K562 (cell line): Measurements from ENCODE around the gene LLCFC1. TPM values are rescaled to one million over a fixed set of nuclear protein-coding genes. Genes with fewer than 3 reads are reported as not detected.

Experiments
- ATAC-seq: fragments of 200-7000 bp; cut with Tn5 transposase; 3 replicates; pipeline ENCODE4 v1.9.1; 2020; ENCODE audit warnings: moderate library complexity
- BruUV-seq: library from RNA; stranded (reverse); fragments of 400-500 nt; replicated peaks from 2 replicates; lab custom pipeline; 2021; lab: Mats Ljungman, UMichigan
- CTCF ChIA-PET: fragments of 300-600 bp; formaldehyde crosslinking; extraction: SDS; loops from one replicate; lab custom pipeline; 2021; ENCODE audit warnings: low intra/inter-chr PET ratio; lab: Yijun Ruan, JAX
- POLR2A ChIA-PET: fragments of 300-600, 350-650 bp; sonication (Branson Sonifier 250); formaldehyde crosslinking; extraction: SDS; loops from one replicate; lab custom pipeline; 2021; ENCODE audit warnings: antibody characterized with exemption, inconsistent platforms; lab: Yijun Ruan, JAX
- DNase-seq, 4 experiments: peaks; one replicate each; pipeline versions ENCODE4 v3.0.0 to v3.0.0-alpha.2; 2011 to 2018; ENCODE audit warnings: low spot score in 3 of 4, mixed read lengths in 3 of 4; ENCODE audit errors: extremely low read depth in 1 of 4
- FAIRE-seq: peaks from 2 replicates; lab custom pipeline; 2011; peaks lifted over from hg19 to GRCh38; lab: Jason Lieb, UNC
- H2AFZ ChIP-seq: 2 replicates; pipeline ENCODE4 v1.6.0; 2011; ENCODE audit warnings: low read depth, low read length, control low read depth, inconsistent platforms
- H3K27ac ChIP-seq: fragments of 200-600 bp; 3 replicates; pipeline ENCODE4 v1.8.0; 2011; ENCODE audit warnings: low read depth, mild to moderate bottlenecking, control low read depth, inconsistent platforms, low read length, moderate library complexity, mixed read lengths; ENCODE audit errors: extremely low read depth
- H3K27me3 ChIP-seq, 2 experiments: fragments of 300-600 bp in 1 of 2; 2 replicates in 1 of 2; 3 replicates in 1 of 2; pipeline versions ENCODE4 v1.6.0 to v1.8.0; 2011; ENCODE audit warnings: inconsistent platforms in 2 of 2, low read length in 2 of 2, mild to moderate bottlenecking in 1 of 2, mixed read lengths in 1 of 2, moderate library complexity in 1 of 2; ENCODE audit not compliant: control insufficient read depth in 2 of 2, insufficient read depth in 2 of 2
- H3K36me3 ChIP-seq: fragments of 300-600 bp; 3 replicates; pipeline ENCODE4 v1.8.0; 2011; ENCODE audit warnings: mild to moderate bottlenecking, low read length, inconsistent platforms; ENCODE audit not compliant: control insufficient read depth, insufficient read depth
- H3K4me1 ChIP-seq, 2 experiments: fragments of 200-600 bp in 1 of 2; replicated peaks in 1 of 2; 2 replicates in 1 of 2; 3 replicates in 1 of 2; pipeline versions ENCODE4 v1.5.1 to v1.8.0; 2011; ENCODE audit warnings: inconsistent platforms in 2 of 2, low read length in 2 of 2, mild to moderate bottlenecking in 1 of 2, mixed read lengths in 1 of 2, moderate library complexity in 1 of 2; ENCODE audit not compliant: control insufficient read depth in 2 of 2, insufficient read depth in 2 of 2
- H3K4me2 ChIP-seq: 2 replicates; pipeline ENCODE4 v1.6.1; 2011; ENCODE audit warnings: low read length, control low read depth, inconsistent platforms, mixed read lengths; ENCODE audit not compliant: insufficient read depth
- H3K4me3 ChIP-seq: fragments of 200-600 bp; sonication (generic), shearing (Covaris generic); 2 replicates; pipeline ENCODE4 v1.5.1; 2016; ENCODE audit warnings: control low read depth, inconsistent platforms
- H3K79me2 ChIP-seq: fragments of 200-600 bp; 3 replicates; pipeline ENCODE4 v1.8.0; 2011; ENCODE audit warnings: low read length, inconsistent platforms; ENCODE audit not compliant: control insufficient read depth, insufficient read depth
- H3K9ac ChIP-seq, 2 experiments: 2 replicates each; pipeline versions ENCODE4 v1.6.0 to v1.6.1; 2011; ENCODE audit warnings: low read depth in 2 of 2, low read length in 2 of 2, control low read depth in 1 of 2, inconsistent platforms in 1 of 2, mild to moderate bottlenecking in 1 of 2, mixed read lengths in 1 of 2; ENCODE audit not compliant: insufficient read depth in 1 of 2
- H3K9me1 ChIP-seq: one replicate; pipeline ENCODE4 v1.6.0; 2011; ENCODE audit warnings: inconsistent platforms, mild to moderate bottlenecking, low read length, moderate library complexity; ENCODE audit not compliant: control insufficient read depth, insufficient read depth
- H3K9me3 ChIP-seq: replicated peaks from 2 replicates; pipeline ENCODE4 v1.5.1; 2011; ENCODE audit warnings: low read depth, low read length, inconsistent platforms; ENCODE audit not compliant: control insufficient read depth, insufficient read depth
- H4K20me1 ChIP-seq: replicated peaks from 2 replicates; pipeline ENCODE4 v1.6.1; 2011; ENCODE audit warnings: low read length, inconsistent platforms, mixed read lengths; ENCODE audit not compliant: control insufficient read depth, insufficient read depth
- CREBBP ChIP-seq: IDR thresholded peaks from one replicate; pipeline ENCODE4 v1.6.1; 2012; ENCODE audit warnings: low read depth, mild to moderate bottlenecking, control low read depth, inconsistent platforms, low read length
- DDX20 ChIP-seq: fragments of 450-650 bp; IDR thresholded peaks from 2 replicates; pipeline ENCODE4 v1.6.1; 2016; ENCODE audit warnings: missing genetic modification characterization, low read depth, mild to moderate bottlenecking, missing compliant biosample characterization, moderate library complexity
- ETV6 ChIP-seq, 3 experiments: fragments of 150-350 bp in 1 of 3; sonication (generic) in 1 of 3; formaldehyde crosslinking in 1 of 3; IDR thresholded peaks; 2 replicates each; pipeline versions ENCODE4 v1.6.1 to v1.8.0; 2014 to 2022; ENCODE audit warnings: borderline replicate concordance in 2 of 3, low read depth in 2 of 3, antibody characterized with exemption in 1 of 3, low read length in 1 of 3, mild to moderate bottlenecking in 1 of 3, missing genetic modification reagents in 1 of 3
- FOSL1 ChIP-seq: fragments of 200-800 bp; sonication (Bioruptor generic); conservative IDR thresholded peaks from 2 replicates; pipeline ENCODE4 v1.6.1; 2016; ENCODE audit warnings: missing genetic modification characterization, missing compliant biosample characterization
- GTF2E2 ChIP-seq: fragments of 200-800 bp; sonication (Bioruptor generic); IDR thresholded peaks from 2 replicates; pipeline ENCODE4 v1.6.1; 2016; ENCODE audit warnings: missing genetic modification characterization, missing compliant biosample characterization
- PRPF4 ChIP-seq: fragments of 200-400 bp; formaldehyde crosslinking; IDR thresholded peaks from one replicate; pipeline ENCODE4 v1.6.1; 2017; ENCODE audit warnings: low read length, low read depth, mild to moderate bottlenecking; ENCODE audit not compliant: insufficient read depth, poor library complexity, severe bottlenecking
- RB1 ChIP-seq: fragments of 450-650 bp; IDR thresholded peaks from 2 replicates; pipeline ENCODE4 v1.6.1; 2017; ENCODE audit warnings: low read depth, mild to moderate bottlenecking
- SMARCE1 ChIP-seq: fragments of 450-650 bp; IDR thresholded peaks from 2 replicates; pipeline ENCODE4 v1.7.1; 2016; ENCODE audit warnings: mild to moderate bottlenecking
- ZNF318 ChIP-seq, 2 experiments: fragments of 450-650 bp; IDR thresholded peaks; 2 replicates each; pipeline ENCODE4 v1.6.1; 2016; ENCODE audit warnings: mild to moderate bottlenecking in 2 of 2, borderline replicate concordance in 1 of 2, low read depth in 1 of 2, moderate library complexity in 1 of 2
- ZNF395 ChIP-seq: fragments of 200-800 bp; sonication (Bioruptor generic); IDR thresholded peaks from 2 replicates; pipeline ENCODE4 v1.6.1; 2017; ENCODE audit warnings: missing genetic modification characterization, missing compliant biosample characterization
- ZNF561 ChIP-seq: fragments of 450-650 bp; formaldehyde crosslinking; conservative IDR thresholded peaks from 2 replicates; pipeline ENCODE4 v1.4.0; 2020; ENCODE audit warnings: mild to moderate bottlenecking, moderate library complexity
- WGBS: fragments of 100-300 bp; shearing (Covaris generic); methylation state at CpG from one replicate; pipeline ENCODE4 v1.1.6; 2016; ENCODE audit warnings: low coverage, mixed read lengths; ENCODE audit not compliant: insufficient coverage; ENCODE audit errors: missing lambda C conversion rate; 5-methylcytosine and 5-hydroxymethylcytosine counted together
- in situ Hi-C: fragments of 300-500 bp; cut with MboI; formaldehyde crosslinking; loops from 4 replicates; pipeline ENCODE4 v1.15.0; 2018; ENCODE audit warnings: inconsistent platforms, mixed read lengths
- intact Hi-C: fragments of 100-400 bp; cut with micrococcal nuclease; formaldehyde crosslinking; loops from 2 replicates; pipeline ENCODE4 v1.14.2; 2022
- polyA plus RNA-seq, 8 experiments: library from polyadenylated mRNA; depleted of rRNA in 4 of 8; stranded (reverse) in 5 of 8; unstranded in 3 of 8; fragments of >200 nt; fragmentation: Nextera tagmentation in 2 of 8; fragmentation: Illumina TruSeq in 1 of 8; extraction: Ambion mirVana in 2 of 8; extraction: Trizol in 1 of 8; gene quantifications; 2 replicates each; pipeline versions ENCODE4 v1.2.1 to v1.2.3, GENCODE V29; 2011 to 2014; ENCODE audit warnings: inconsistent platforms in 1 of 8, missing spikeins in 1 of 8
- total RNA-seq, 7 experiments: library from RNA; depleted of rRNA in 6 of 7; stranded (reverse); fragments of >200 nt in 6 of 7; fragmentation: Illumina TruSeq in 2 of 7; extraction: Trizol in 2 of 7; gene quantifications; 2 replicates each; pipeline versions ENCODE4 v1.2.1 to v1.2.3, GENCODE V29; 2011 to 2021; ENCODE audit warnings: low replicate concordance in 1 of 7
- TF ChIP-seq, protein P1 (sequence below): fragments of 250-450 bp; sonication (Bioruptor Pico); IDR thresholded peaks from 2 replicates; pipeline ENCODE4 v1.6.1; 2021; ENCODE audit warnings: mild to moderate bottlenecking

Gene LLCFC1
- total and polyA plus RNA-seq, 9 of the 15 experiments (the other 6 are each of a cell fraction or from before 2014, with no cell fraction given): not detected

GRCh38 chr7:142941541-142941940 lies 2.3 kb downstream of the LLCFC1 start:
- in situ Hi-C loops: no loop called here
- intact Hi-C loops: no loop called here
- H3K4me3 ChIP-seq: no peak overlapping the region
- no peaks in the 10 kb centered on the region for H3K9me3 ChIP-seq
- H3K27ac ChIP-seq: no peak overlapping the region
- DNase-seq: no peak
- no peak overlapping the region for H2AFZ ChIP-seq
- no peaks in the 10 kb centered on the region; the same call in 1 of the 2 replicates for H4K20me1 ChIP-seq
- peaks cover 28% of the 10 kb centered on the region for H3K36me3 ChIP-seq
- ATAC-seq: no peak
- ChIA-PET POLR2A (interaction anchor here (1.6 to 2.1 kb wide), 2 partner anchors 8 to 19 kb away, joined by 4 to 8 read pairs; partner anchors contain the start of gene TRPV5), CTCF (no interaction called here)
- H3K4me2 ChIP-seq: no peak overlapping the region
- H3K4me1 ChIP-seq: peaks cover 0 to 3% of the 10 kb centered on the region in 2 experiments; a peak in 1 of 5 replicates
- H3K9ac ChIP-seq: no peak overlapping the region; a peak in 1 of 4 replicates
- H3K27me3 ChIP-seq: no peaks in the 10 kb centered on the region
- FAIRE-seq: no peak
- whole genome bisulfite sequencing: 86% methylated on average over 6 of the region's 7 CpGs
- peaks cover 4% of the 10 kb centered on the region for H3K9me1 ChIP-seq
- no peaks in the 10 kb centered on the region for H3K79me2 ChIP-seq
- no TSS peak for BruUV-seq
- TF ChIP-seq ZNF395 (CRISPR knock-in tag): no peak
- TF ChIP-seq ZNF318 (IDR thresholded peaks at IDR 0.05; ENCODE audit: borderline replicate concordance in 1 of 2, low read depth in 1 of 2): no peak
- TF ChIP-seq CREBBP: no peak
- TF ChIP-seq PRPF4: no peak
- no peak for TF ChIP-seq RB1
- TF ChIP-seq, protein P1, sequence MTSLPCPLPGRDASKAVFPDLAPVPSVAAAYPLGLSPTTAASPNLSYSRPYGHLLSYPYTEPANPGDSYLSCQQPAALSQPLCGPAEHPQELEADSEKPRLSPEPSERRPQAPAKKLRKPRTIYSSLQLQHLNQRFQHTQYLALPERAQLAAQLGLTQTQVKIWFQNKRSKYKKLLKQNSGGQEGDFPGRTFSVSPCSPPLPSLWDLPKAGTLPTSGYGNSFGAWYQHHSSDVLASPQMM: no peak
- no peak for TF ChIP-seq ZNF561 (CRISPR knock-in tag)
- no peak for TF ChIP-seq SMARCE1
- no peak for TF ChIP-seq DDX20 (tag)
- no peak for TF ChIP-seq GTF2E2 (tag)
- TF ChIP-seq FOSL1: no peak
- no peak for TF ChIP-seq ETV6 (IDR thresholded peaks at IDR 0.05; ENCODE audit: borderline replicate concordance in 1 of 2, low read depth in 2 of 2, low read length in 1 of 2)
- no peak for TF ChIP-seq ETV6 (CRISPR knock-in tag; IDR thresholded peaks at IDR 0.05; ENCODE audit: borderline replicate concordance)
